Heart left ventricle (tissue), 13 donors: Measurements from ENCODE around the gene PALM3.

Experiments used
- CTCF ChIP-seq, 12 donors: fragments of 200-600 bp; sonication (generic) in 4 of 12; IDR thresholded peaks; one replicate each; pipeline versions ENCODE4 v1.5.0 to v1.8.0; 2018 to 2022; ENCODE audit warnings: antibody characterized with exemption in 12 of 12, mild to moderate bottlenecking in 5 of 12
- POLR2A ChIP-seq, 2 donors: fragments of 450-650 bp; IDR thresholded peaks; one replicate each; pipeline ENCODE4 v1.6.1; 2017; ENCODE audit warnings: antibody characterized with exemption in 2 of 2, mild to moderate bottlenecking in 2 of 2, moderate library complexity in 2 of 2
- donor health status: ischemic (EF 13 %, LVEDD 7.1; RV severe dilation, severe dysfunction).
- donor health status: DM: no; HTN: yes; CAD: no.
- donor health status: DM: no; HTN: no; CAD: no.
- donor health status: ischemic (EF 25% LVEDD 6.9; RV normal size, moderate dysfunction).
- donor health status: ischemic (EF 25% LVEDD 5.7; RV mildly dilated, moderate dysfunction).
- donor health status: ischemic (EF 35%, LVEDD 5.7; RV mildly dilated, moderate dysfunction).
- donor health status: nonischemic (EF 11% LVEDD 7.7; RV severe dilation, severe dysfunction).
- donor health status: DM: yes; HTN: yes; CAD: no.
- donor health status: PGD.
- donor health status: ischemic (EF 29% LVEDD 5.4; RV normal size, mild dysfunction).
- donor health status: nonischemic (EF 23%, LVEDD 6.1; RV moderate dilation, normal function).

GRCh38 chr19:14019100-14019499 lies 42.8 kb downstream of the PALM3 start:
- no peak for TF ChIP-seq CTCF (IDR thresholded peaks at IDR 0.05)
- no peak for TF ChIP-seq POLR2A (IDR thresholded peaks at IDR 0.05)
